OCI-LY7 (cell line): Measurements from ENCODE around the gene IRF2. TPM values are rescaled to one million over a fixed set of nuclear protein-coding genes. Genes with fewer than 3 reads are reported as not detected.

Experiments used
- BruUV-seq: library from RNA; stranded (reverse); fragments of 400-500 nt; replicated peaks from 2 replicates; lab custom pipeline; 2021; lab: Mats Ljungman, UMichigan
- CTCF ChIA-PET: fragments of 300-600 bp; sonication (Branson Sonifier 250); formaldehyde crosslinking; loops from one replicate; lab custom pipeline; 2022; ENCODE audit warnings: antibody characterized with exemption; ENCODE audit not compliant: unreplicated experiment; lab: Charles Lee
- POLR2A ChIA-PET: fragments of 300-600 bp; sonication (Branson Sonifier 250); formaldehyde crosslinking; loops from one replicate; lab custom pipeline; 2022; ENCODE audit warnings: antibody characterized with exemption; lab: Charles Lee
- DNase-seq: peaks from one replicate; pipeline ENCODE4 v3.0.0-alpha.2; 2015; ENCODE audit warnings: low spot score
- H2AFZ ChIP-seq: fragments of 200-600 bp; sonication (generic), shearing (Covaris generic); 2 replicates; pipeline ENCODE4 v1.6.1; 2014; ENCODE audit warnings: mild to moderate bottlenecking, antibody characterized with exemption, low read length, moderate library complexity
- H3K27ac ChIP-seq: fragments of 200-600 bp; sonication (generic); 2 replicates; pipeline ENCODE4 v1.5.1; 2014; ENCODE audit warnings: mixed run types, low read depth, mild to moderate bottlenecking, moderate library complexity, low read length, inconsistent platforms; ENCODE audit not compliant: poor library complexity, severe bottlenecking
- H3K36me3 ChIP-seq: fragments of 200-600 bp; sonication (generic); 2 replicates; pipeline ENCODE4 v1.6.1; 2014; ENCODE audit warnings: mild to moderate bottlenecking, antibody characterized with exemption, low read length, moderate library complexity, mixed read lengths; ENCODE audit not compliant: insufficient read depth
- H3K4me1 ChIP-seq: fragments of 200-600 bp; sonication (generic); 2 replicates; pipeline ENCODE4 v1.5.1; 2014; ENCODE audit warnings: mild to moderate bottlenecking, low read length; ENCODE audit not compliant: insufficient read depth, poor library complexity, severe bottlenecking
- H3K4me2 ChIP-seq: fragments of 200-600 bp; sonication (generic); 2 replicates; pipeline ENCODE4 v1.6.1; 2014; ENCODE audit warnings: mild to moderate bottlenecking, low read length
- H3K4me3 ChIP-seq: fragments of 200-600 bp; sonication (generic); 2 replicates; pipeline ENCODE4 v1.5.1; 2014; ENCODE audit warnings: mild to moderate bottlenecking, low read depth, low read length; ENCODE audit not compliant: poor library complexity, severe bottlenecking
- H3K79me2 ChIP-seq: fragments of 200-600 bp; sonication (generic); 2 replicates; pipeline ENCODE4 v1.6.1; 2016; ENCODE audit warnings: low read depth, mild to moderate bottlenecking, low read length, moderate library complexity, mixed read lengths; ENCODE audit not compliant: insufficient read depth
- H3K9me2 ChIP-seq: fragments of 200-600 bp; sonication (generic); 2 replicates; pipeline ENCODE4 v1.6.1; 2016; ENCODE audit warnings: mild to moderate bottlenecking, low read length, mixed read lengths; ENCODE audit not compliant: insufficient read depth
- H3K9me3 ChIP-seq: fragments of 200-600 bp; sonication (generic); 2 replicates; pipeline ENCODE4 v1.6.1; 2014; ENCODE audit warnings: mild to moderate bottlenecking, mixed run types, low read length, mixed read lengths
- H4K20me1 ChIP-seq: fragments of 200-600 bp; sonication (generic); 2 replicates; pipeline ENCODE4 v1.6.1; 2014; ENCODE audit warnings: mild to moderate bottlenecking, antibody characterized with exemption, low read length, moderate library complexity, mixed read lengths; ENCODE audit not compliant: insufficient read depth
- EZH2phosphoT487 ChIP-seq: fragments of 200-600 bp; sonication (generic); IDR thresholded peaks from 2 replicates; pipeline ENCODE4 v1.6.1; 2018; ENCODE audit warnings: low read depth, borderline replicate concordance, mild to moderate bottlenecking, mixed run types, antibody characterized with exemption, low read length, moderate library complexity, mixed read lengths
- intact Hi-C: fragments of 100-400 bp; cut with micrococcal nuclease; formaldehyde crosslinking; loops from one replicate; pipeline ENCODE4 v1.10.0; 2022; ENCODE audit not compliant: unreplicated experiment
- total RNA-seq, 2 experiments: library from RNA; depleted of rRNA in 1 of 2; stranded (reverse); fragments of >200 nt in 1 of 2; shearing (Covaris generic) in 1 of 2; gene quantifications; 2 replicates each; pipeline ENCODE4 v1.2.3, GENCODE V29; 2014 to 2022
- TF ChIP-seq, protein P1 (sequence below): fragments of 200-600 bp; sonication (generic); conservative IDR thresholded peaks from 2 replicates; pipeline ENCODE4 v1.5.1; 2014; ENCODE audit warnings: mild to moderate bottlenecking, antibody characterized with exemption, low read length, moderate library complexity, mixed read lengths

Gene IRF2
- total RNA-seq, 2 experiments from 2014 or later = 32.3 to 37.8 TPM

GRCh38 chr4:184421533-184422155, 52.7 kb downstream of the IRF2 start:
- TF ChIP-seq, protein P1, sequence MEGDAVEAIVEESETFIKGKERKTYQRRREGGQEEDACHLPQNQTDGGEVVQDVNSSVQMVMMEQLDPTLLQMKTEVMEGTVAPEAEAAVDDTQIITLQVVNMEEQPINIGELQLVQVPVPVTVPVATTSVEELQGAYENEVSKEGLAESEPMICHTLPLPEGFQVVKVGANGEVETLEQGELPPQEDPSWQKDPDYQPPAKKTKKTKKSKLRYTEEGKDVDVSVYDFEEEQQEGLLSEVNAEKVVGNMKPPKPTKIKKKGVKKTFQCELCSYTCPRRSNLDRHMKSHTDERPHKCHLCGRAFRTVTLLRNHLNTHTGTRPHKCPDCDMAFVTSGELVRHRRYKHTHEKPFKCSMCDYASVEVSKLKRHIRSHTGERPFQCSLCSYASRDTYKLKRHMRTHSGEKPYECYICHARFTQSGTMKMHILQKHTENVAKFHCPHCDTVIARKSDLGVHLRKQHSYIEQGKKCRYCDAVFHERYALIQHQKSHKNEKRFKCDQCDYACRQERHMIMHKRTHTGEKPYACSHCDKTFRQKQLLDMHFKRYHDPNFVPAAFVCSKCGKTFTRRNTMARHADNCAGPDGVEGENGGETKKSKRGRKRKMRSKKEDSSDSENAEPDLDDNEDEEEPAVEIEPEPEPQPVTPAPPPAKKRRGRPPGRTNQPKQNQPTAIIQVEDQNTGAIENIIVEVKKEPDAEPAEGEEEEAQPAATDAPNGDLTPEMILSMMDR = no peak
- TF ChIP-seq EZH2phosphoT487 = no peak
- no TSS peak for BruUV-seq
- no peak overlapping the region for H2AFZ ChIP-seq
- no peaks in the 10 kb centered on the region; the same call in 1 of the 2 replicates for H3K79me2 ChIP-seq
- ChIA-PET CTCF (no interaction called here), POLR2A (interaction anchor here (0.5 to 1.9 kb wide), 9 partner anchors 13 to 1495 kb away, joined by 3 to 10 read pairs (median 3); no protein-coding TSS in a partner anchor)
- peak overlapping the region; percentile 9 for H3K4me3 ChIP-seq
- H3K36me3 ChIP-seq = peaks cover 72% of the 10 kb centered on the region
- DNase-seq = no peak
- peaks cover 36% of the 10 kb centered on the region for H3K4me1 ChIP-seq
- H3K9me3 ChIP-seq = peaks cover 11% of the 10 kb centered on the region
- no peaks in the 10 kb centered on the region for H4K20me1 ChIP-seq
- intact Hi-C loops = no loop called here
- H3K4me2 ChIP-seq = peak overlapping the region; percentile 60
- H3K27ac ChIP-seq = no peak overlapping the region
- no peaks in the 10 kb centered on the region for H3K9me2 ChIP-seq

GRCh38 chr4:184420881-184421416, 53.4 kb downstream of the IRF2 start:
- Histone ChIP-seq H3K27ac (no peak overlapping the region), H3K79me2 (no peaks in the 10 kb centered on the region; the same call in 1 of the 2 replicates), H3K4me3 (peak overlapping the region; percentile 9), H3K4me1 (peaks cover 41% of the 10 kb centered on the region), H3K36me3 (peaks cover 74% of the 10 kb centered on the region), H3K9me3 (peaks cover 11% of the 10 kb centered on the region), H3K4me2 (peak overlapping the region; percentile 60), H4K20me1 (no peaks in the 10 kb centered on the region), H3K9me2 (no peaks in the 10 kb centered on the region), H2AFZ (peak overlapping the region; percentile 1; the same call in 1 of the 2 replicates)
- no peak for TF ChIP-seq EZH2phosphoT487
- TF ChIP-seq, protein P1 = no peak
- POLR2A ChIA-PET = interaction anchor here (0.5 to 1.9 kb wide), 11 partner anchors 9 to 723 kb away, joined by 3 to 10 read pairs (median 3); no protein-coding TSS in a partner anchor
- BruUV-seq = no TSS peak
- CTCF ChIA-PET = interaction anchor here (0.8 kb wide), 1 partner anchor 77 kb away, joined by 3 read pairs; no protein-coding TSS in a partner anchor
- intact Hi-C loops = no loop called here
- peak; percentile 36 for DNase-seq
